GM12878 (cell line): ENCODE measurements around the gene PPIP5K1. TPM values are rescaled to one million over a fixed set of nuclear protein-coding genes. Genes with fewer than 3 reads are reported as not detected.

ENCODE experiments used
- ATAC-seq: fragments of 200-7000 bp; cut with Tn5 transposase; 3 replicates; pipeline ENCODE4 v1.9.1; 2020; ENCODE audit warnings: mild to moderate bottlenecking, moderate library complexity
- BruUV-seq: library from RNA; stranded (reverse); fragments of 400-500 nt; replicated peaks from 2 replicates; lab custom pipeline; 2021; lab: Mats Ljungman, UMichigan
- CTCF ChIA-PET: fragments of 300-600 bp; sonication (Branson Sonifier 250); formaldehyde crosslinking; extraction: SDS; loops from one replicate; lab custom pipeline; 2021; ENCODE audit warnings: inconsistent platforms; lab: Yijun Ruan, JAX
- POLR2A ChIA-PET: fragments of 350-600 bp; formaldehyde crosslinking; extraction: SDS; loops from one replicate; lab custom pipeline; 2021; ENCODE audit warnings: inconsistent platforms; lab: Charles Lee
- RAD21 ChIA-PET: fragments of 300-600 bp; sonication (Branson Sonifier 250); formaldehyde crosslinking; loops from one replicate; lab custom pipeline; 2023; ENCODE audit warnings: antibody characterized with exemption; ENCODE audit not compliant: unreplicated experiment; lab: Charles Lee
- SMC1A ChIA-PET: fragments of 300-600 bp; sonication (Branson Sonifier 250); formaldehyde crosslinking; loops from one replicate; lab custom pipeline; 2023; ENCODE audit not compliant: unreplicated experiment, uncharacterized antibody; lab: Charles Lee
- DNase-seq: peaks from one replicate; pipeline ENCODE4 v3.0.0-alpha.2; 2011; ENCODE audit warnings: low read depth, low spot score
- FAIRE-seq: peaks from 3 replicates; lab custom pipeline; 2011; peaks lifted over from hg19 to GRCh38; lab: Jason Lieb, UNC
- H2AFZ ChIP-seq: 2 replicates; pipeline ENCODE4 v1.6.0; 2011; ENCODE audit warnings: low read depth, low read length, control low read depth; ENCODE audit not compliant: control insufficient read depth
- H3K27ac ChIP-seq: 2 replicates; pipeline ENCODE4 v1.5.1; 2011; ENCODE audit warnings: control low read depth; ENCODE audit not compliant: control insufficient read depth, insufficient read depth
- H3K27me3 ChIP-seq, 2 experiments: replicated peaks in 1 of 2; 2 replicates each; pipeline versions ENCODE4 v1.6.0 to v1.6.1; 2011; ENCODE audit warnings: low read length in 1 of 2; ENCODE audit not compliant: control insufficient read depth in 2 of 2, insufficient read depth in 2 of 2
- H3K36me3 ChIP-seq, 2 experiments: 2 replicates each; pipeline ENCODE4 v1.5.1; 2011; ENCODE audit warnings: low read length in 1 of 2; ENCODE audit not compliant: control insufficient read depth in 2 of 2, insufficient read depth in 2 of 2
- H3K4me1 ChIP-seq: 2 replicates; pipeline ENCODE4 v1.6.1; 2011; ENCODE audit warnings: mild to moderate bottlenecking, low read length, moderate library complexity, mixed read lengths; ENCODE audit not compliant: control insufficient read depth, insufficient read depth
- H3K4me2 ChIP-seq: 2 replicates; pipeline ENCODE4 v1.6.0; 2011; ENCODE audit warnings: control low read depth; ENCODE audit not compliant: control insufficient read depth, insufficient read depth
- H3K4me3 ChIP-seq: fragments of 200-600 bp; sonication (generic); 2 replicates; pipeline ENCODE4 v1.5.1; 2016
- H3K79me2 ChIP-seq: 2 replicates; pipeline ENCODE4 v1.6.0; 2011; ENCODE audit warnings: low read length; ENCODE audit not compliant: control insufficient read depth, insufficient read depth
- H3K9ac ChIP-seq: 2 replicates; pipeline ENCODE4 v1.8.0; 2011; ENCODE audit warnings: low read length, control low read depth, mixed read lengths; ENCODE audit not compliant: control insufficient read depth, insufficient read depth
- H3K9me3 ChIP-seq: replicated peaks from 3 replicates; pipeline ENCODE4 v1.5.1; 2011; ENCODE audit warnings: mild to moderate bottlenecking, low read length; ENCODE audit not compliant: control insufficient read depth, insufficient read depth
- H4K20me1 ChIP-seq: 2 replicates; pipeline ENCODE4 v1.6.0; 2011; ENCODE audit not compliant: control insufficient read depth, insufficient read depth
- CHD2 ChIP-seq: IDR thresholded peaks from 2 replicates; pipeline ENCODE4 v1.6.1; 2011; ENCODE audit warnings: low read depth, low read length, improper control_type of control experiment, borderline replicate concordance
- CHD4 ChIP-seq: fragments of 200-600 bp; sonication (generic); IDR thresholded peaks from 2 replicates; pipeline ENCODE4 v1.6.1; 2016; ENCODE audit warnings: mild to moderate bottlenecking
- CREB1 ChIP-seq: IDR thresholded peaks from 2 replicates; pipeline ENCODE4 v1.6.1; 2012; ENCODE audit warnings: low read depth, mild to moderate bottlenecking, inconsistent platforms
- E2F4 ChIP-seq: IDR thresholded peaks from 2 replicates; pipeline ENCODE4 v1.6.1; 2012; ENCODE audit warnings: low read depth, low read length, improper control_type of control experiment
- EGR1 ChIP-seq, 2 experiments: IDR thresholded peaks; 1 replicate in 1 of 2; 2 replicates in 1 of 2; pipeline ENCODE4 v1.6.1; 2011 to 2012; ENCODE audit warnings: low read depth in 2 of 2, low read length in 2 of 2, borderline replicate concordance in 1 of 2, mild to moderate bottlenecking in 1 of 2, moderate library complexity in 1 of 2
- ESRRA ChIP-seq: IDR thresholded peaks from 2 replicates; pipeline ENCODE4 v1.6.1; 2012; ENCODE audit warnings: mild to moderate bottlenecking, low read length, improper control_type of control experiment
- FOXK2 ChIP-seq: fragments of 450-650 bp; IDR thresholded peaks from 2 replicates; pipeline ENCODE4 v1.6.1; 2017; ENCODE audit warnings: mild to moderate bottlenecking, moderate library complexity
- IRF4 ChIP-seq: IDR thresholded peaks from 2 replicates; pipeline ENCODE4 v1.6.1; 2011; ENCODE audit warnings: low read depth, low read length
- KLF5 ChIP-seq: fragments of 450-650 bp; IDR thresholded peaks from 2 replicates; pipeline ENCODE4 v1.6.1; 2014; ENCODE audit warnings: mild to moderate bottlenecking; ENCODE audit not compliant: partially characterized antibody
- MTA3 ChIP-seq: IDR thresholded peaks from 2 replicates; pipeline ENCODE4 v1.6.1; 2012; ENCODE audit warnings: low read length, inconsistent platforms, borderline replicate concordance
- NBN ChIP-seq: fragments of 450-650 bp; IDR thresholded peaks from 2 replicates; pipeline ENCODE4 v1.6.1; 2016
- NR2F1 ChIP-seq: fragments of 450-650 bp; conservative IDR thresholded peaks from 2 replicates; pipeline ENCODE4 v1.6.1; 2017; ENCODE audit warnings: mild to moderate bottlenecking
- PAX8 ChIP-seq: fragments of 450-650 bp; IDR thresholded peaks from 2 replicates; pipeline ENCODE4 v1.6.1; 2017; ENCODE audit warnings: mild to moderate bottlenecking, moderate library complexity
- PKNOX1 ChIP-seq: fragments of 450-650 bp; IDR thresholded peaks from 2 replicates; pipeline ENCODE4 v1.6.1; 2016; ENCODE audit warnings: mild to moderate bottlenecking
- POLR2AphosphoS2 ChIP-seq: IDR thresholded peaks from 2 replicates; pipeline ENCODE4 v1.6.1; 2011; ENCODE audit warnings: low read depth, mild to moderate bottlenecking, low read length, improper control_type of control experiment, moderate library complexity
- ZNF274 ChIP-seq: IDR thresholded peaks from one replicate; pipeline ENCODE4 v1.8.0; 2011; ENCODE audit not compliant: insufficient read length, insufficient read depth
- WGBS: methylation state at CpG from one replicate; pipeline ENCODE4 v1.1.6; 2016; ENCODE audit warnings: low lambda C conversion rate; ENCODE audit not compliant: insufficient replicate concordance, insufficient coverage; ENCODE audit errors: missing lambda C conversion rate; 5-methylcytosine and 5-hydroxymethylcytosine counted together
- in situ Hi-C: fragments of 300-500 bp; cut with MboI; formaldehyde crosslinking; loops from 9 replicates; pipeline ENCODE4 v1.14.3; 2018; ENCODE audit warnings: mixed read lengths
- intact Hi-C: fragments of 100-400 bp; cut with micrococcal nuclease; formaldehyde crosslinking; loops from one replicate; pipeline ENCODE4 v1.14.2; 2022; ENCODE audit not compliant: unreplicated experiment
- polyA plus RNA-seq, 11 experiments: library from polyadenylated mRNA; depleted of rRNA in 4 of 11; unstranded in 6 of 11; stranded (reverse) in 5 of 11; fragments of >200 nt; fragmentation: Nextera tagmentation in 4 of 11; fragmentation: Illumina TruSeq in 1 of 11; extraction: Ambion mirVana in 4 of 11; extraction: Trizol in 1 of 11; gene quantifications; 1 replicate in 1 of 11; 2 replicates in 10 of 11; pipeline versions ENCODE4 v1.2.1 to v1.2.3, GENCODE V29; 2011 to 2016; ENCODE audit warnings: inconsistent platforms in 2 of 11, missing spikeins in 2 of 11, low read depth in 1 of 11
- total RNA-seq, 4 experiments: library from RNA; depleted of rRNA in 3 of 4; stranded (reverse); fragments of >200 nt in 3 of 4; fragmentation: Illumina TruSeq in 1 of 4; extraction: Trizol in 1 of 4; gene quantifications; 2 replicates each; pipeline versions ENCODE4 v1.2.1 to v1.2.3, GENCODE V29; 2013 to 2021

The PPIP5K1 gene
- total and polyA plus RNA-seq, 10 of the 15 experiments (the other 5 are each of a cell fraction or from before 2014, with no cell fraction given) = 2.5 to 54.4 (median 19.4) TPM

GRCh38 chr15:43528542-43529007 lies 61.4 kb downstream of the PPIP5K1 start:
- Histone ChIP-seq H3K4me2 (no peak overlapping the region), H3K4me1 (no peaks in the 10 kb centered on the region), H3K9ac (no peak overlapping the region), H3K9me3 (no peaks in the 10 kb centered on the region), H3K79me2 (no peaks in the 10 kb centered on the region), H3K4me3 (no peak overlapping the region), H4K20me1 (no peaks in the 10 kb centered on the region), H3K27ac (no peak overlapping the region), H3K27me3 (no peaks in the 10 kb centered on the region; a peak in 1 of 4 replicates), H2AFZ (no peak overlapping the region), H3K36me3 (no peaks in the 10 kb centered on the region)
- in situ Hi-C loops (no loop called here), intact Hi-C loops (no loop called here)
- TF ChIP-seq E2F4 (no peak), ZNF274 (no peak)
- ChIA-PET RAD21 (no interaction called here), SMC1A (no interaction called here), POLR2A (no interaction called here), CTCF (no interaction called here)
- DNase-seq (no peak), FAIRE-seq (no peak), ATAC-seq (no peak)
- 26% methylated on average over 11 of the region's 11 CpGs for WGBS
- BruUV-seq = no TSS peak

- H3K27ac ChIP-seq = no peak overlapping the region
- no peaks in the 10 kb centered on the region for H3K9me3 ChIP-seq
- in situ Hi-C loops (no loop called here), intact Hi-C loops (no loop called here)
- POLR2A ChIA-PET = no interaction called here
- RAD21 ChIA-PET = no interaction called here
- H3K27me3 ChIP-seq = no peaks in the 10 kb centered on the region; a peak in 1 of 4 replicates
- H3K9ac ChIP-seq = no peak overlapping the region
- H3K4me3 ChIP-seq = no peak overlapping the region
- H3K4me2 ChIP-seq = no peak overlapping the region
- no peak for DNase-seq
- no peak for FAIRE-seq
- no peaks in the 10 kb centered on the region for H4K20me1 ChIP-seq
- H2AFZ ChIP-seq = no peak overlapping the region
- SMC1A ChIA-PET = no interaction called here
- H3K36me3 ChIP-seq = no peaks in the 10 kb centered on the region
- no peak for ATAC-seq
- H3K79me2 ChIP-seq = no peaks in the 10 kb centered on the region
- H3K4me1 ChIP-seq = no peaks in the 10 kb centered on the region
- CTCF ChIA-PET = no interaction called here
- 50% methylated on average over 12 of the region's 12 CpGs for WGBS
- no TSS peak for BruUV-seq
- TF ChIP-seq MTA3 (no peak), NR2F1 (no peak), CHD4 (no peak), KLF5 (no peak), NBN (no peak), EGR1 (IDR thresholded peaks at IDR 0.05; ENCODE audit: borderline replicate concordance in 1 of 2, low read depth in 2 of 2, low read length in 2 of 2) (no peak), CHD2 (no peak), POLR2AphosphoS2 (no peak), IRF4 (no peak), FOXK2 (no peak), CREB1 (no peak), PAX8 (no peak), ESRRA (no peak), E2F4 (no peak), PKNOX1 (no peak)
Measured at GRCh38 chr15:43527802-43528541, 62.0 kb downstream of the PPIP5K1 start.
